Ascending aorta (tissue), 2 donors: Measurements from ENCODE around the gene PPP4C. TPM values are rescaled to one million over a fixed set of nuclear protein-coding genes. Genes with fewer than 3 reads are reported as not detected.
A peak's percentile ranks its signal among the peaks of the same experiment; 100 is the strongest.
"Not testable (repeated sequence)": the region's sequence is repeated elsewhere in the genome, so short reads cannot be mapped to it uniquely, and the experiment has no call there.

Experiments used
- DNase-seq, 2 donors: peaks; one replicate each; pipeline ENCODE4 v3.0.0-alpha.2; 2019; ENCODE audit warnings: low spot score in 2 of 2
- H3K27ac ChIP-seq, 2 donors: fragments of 200-600 bp; sonication (generic); one replicate each; pipeline ENCODE4 v1.5.1; 2016 to 2017; ENCODE audit warnings: mild to moderate bottlenecking in 1 of 2
- H3K27me3 ChIP-seq: fragments of 200-600 bp; sonication (generic); one replicate; pipeline ENCODE4 v1.5.1; 2017
- H3K36me3 ChIP-seq, 2 donors: fragments of 200-600 bp; sonication (generic); one replicate each; pipeline ENCODE4 v1.5.1; 2016
- H3K4me1 ChIP-seq, 2 donors: fragments of 200-600 bp; sonication (generic); one replicate each; pipeline ENCODE4 v1.5.1; 2016 to 2017; ENCODE audit warnings: mild to moderate bottlenecking in 1 of 2
- H3K4me3 ChIP-seq, 2 donors: fragments of 200-600 bp; sonication (generic); one replicate each; pipeline ENCODE4 v1.5.1; 2016 to 2017; ENCODE audit warnings: mild to moderate bottlenecking in 1 of 2
- H3K9me3 ChIP-seq, 2 donors: fragments of 200-600 bp; sonication (generic); one replicate each; pipeline ENCODE4 v1.5.1; 2016
- CTCF ChIP-seq, 3 experiments: fragments of 200-600 bp in 2 of 3; fragments of 450-650 bp in 1 of 3; sonication (generic) in 2 of 3; IDR thresholded peaks; one replicate each; pipeline ENCODE4 v1.5.1; 2016 to 2019; ENCODE audit warnings: antibody characterized with exemption in 3 of 3, mild to moderate bottlenecking in 1 of 3, moderate library complexity in 1 of 3
- intact Hi-C: fragments of 100-400 bp; cut with DNase I; formaldehyde crosslinking; loops from one replicate; pipeline ENCODE4 v1.15.1; 2023
- total RNA-seq: library from RNA; depleted of rRNA; stranded (reverse); fragments of >200 nt; gene quantifications from one replicate; pipeline ENCODE4 v1.1.0, GENCODE V29; 2016

The PPP4C gene
- total RNA-seq, 1 donor from 2014 or later, result 50.7 TPM

GRCh38 chr16:30121741-30122571 lies 46.2 kb downstream of the PPP4C start:
- Histone ChIP-seq H3K9me3 (no peaks in the 10 kb centered on the region), H3K27ac (peak overlapping the region; percentile 86 to 92), H3K4me1 (peaks cover 0 to 9% of the 10 kb centered on the region in 2 donors), H3K27me3 (no peaks in the 10 kb centered on the region), H3K36me3 (peaks cover 26 to 30% of the 10 kb centered on the region in 2 donors), H3K4me3 (peak overlapping the region; percentile 88 to 99)
- peak; percentile 32 to 86 for DNase-seq
- no peak for TF ChIP-seq CTCF (IDR thresholded peaks at IDR 0.05)
- intact Hi-C loops, result loop anchor here (5.0 kb wide), 2 partner anchors 60 to 70 kb away; partner anchors contain the start of gene CORO1A

GRCh38 chr16:30122604-30123160 lies 46.9 kb downstream of the PPP4C start:
- peak in 1 of 2 donors; percentile 72 for DNase-seq
- Histone ChIP-seq H3K36me3 (peaks cover 19 to 23% of the 10 kb centered on the region in 2 donors), H3K27me3 (no peaks in the 10 kb centered on the region), H3K4me1 (peaks cover 0 to 9% of the 10 kb centered on the region in 2 donors), H3K27ac (peak overlapping the region; percentile 86 to 92), H3K4me3 (peak overlapping the region; percentile 88 to 99), H3K9me3 (no peaks in the 10 kb centered on the region)
- TF ChIP-seq CTCF (IDR thresholded peaks at IDR 0.05), result no peak
- intact Hi-C loops, result loop anchor here (1.0 to 5.0 kb wide), 4 partner anchors 26 to 70 kb away; partner anchors contain the start of genes ALDOA, CORO1A and YPEL3

GRCh38 chr16:30124985-30125379 lies 49.2 kb downstream of the PPP4C start:
- no peaks in the 10 kb centered on the region for H3K9me3 ChIP-seq
- DNase-seq, result no peak
- H3K4me1 ChIP-seq, result peaks cover 0 to 9% of the 10 kb centered on the region in 2 donors
- H3K27ac ChIP-seq, result peak overlapping the region; percentile 43 to 69
- intact Hi-C loops, result loop anchor here (1.0 to 5.0 kb wide), 3 partner anchors 33 to 73 kb away; partner anchors contain the start of gene CORO1A
- no peaks in the 10 kb centered on the region for H3K27me3 ChIP-seq
- TF ChIP-seq CTCF (IDR thresholded peaks at IDR 0.05), result no peak
- H3K36me3 ChIP-seq, result peaks cover 4% of the 10 kb centered on the region in 2 donors
- H3K4me3 ChIP-seq, result no peak overlapping the region

GRCh38 chr16:30125690-30126089 lies 49.9 kb downstream of the PPP4C start:
- intact Hi-C loops, H3K36me3 ChIP-seq, H3K4me1 ChIP-seq, H3K27ac ChIP-seq, H3K9me3 ChIP-seq, H3K4me3 ChIP-seq, H3K27me3 ChIP-seq, DNase-seq: not testable (repeated sequence)

GRCh38 chr16:30127993-30128392 lies 52.2 kb downstream of the PPP4C start:
- DNase-seq, result no peak
- Histone ChIP-seq H3K4me1 (peaks cover 0 to 6% of the 10 kb centered on the region in 2 donors), H3K36me3 (no peaks in the 10 kb centered on the region), H3K4me3 (no peak overlapping the region), H3K27me3 (no peaks in the 10 kb centered on the region), H3K9me3 (no peaks in the 10 kb centered on the region), H3K27ac (no peak overlapping the region)
- TF ChIP-seq CTCF (IDR thresholded peaks at IDR 0.05), result no peak
- intact Hi-C loops, result no loop called here
